SK-N-SH treated with all-trans-retinoic acid at 6 μM for 48 hours (cell line): ENCODE data around the gene SIPA1L2.

Source experiments
- CSDC2 ChIP-seq: fragments of 250-450 bp; sonication (Bioruptor Pico); IDR thresholded peaks from 2 replicates; pipeline ENCODE4 v1.5.0; 2020; ENCODE audit warnings: mild to moderate bottlenecking, moderate library complexity
- ESRRG ChIP-seq: fragments of 250-450 bp; sonication (Bioruptor Pico); IDR thresholded peaks from 2 replicates; pipeline ENCODE4 v1.6.1; 2021; ENCODE audit warnings: mild to moderate bottlenecking
- RARB ChIP-seq: fragments of 250-450 bp; sonication (Bioruptor Pico); IDR thresholded peaks from 2 replicates; pipeline ENCODE4 v1.8.0; 2021; ENCODE audit warnings: mild to moderate bottlenecking, moderate library complexity
- ZFP30 ChIP-seq: fragments of 450-650 bp; formaldehyde crosslinking; IDR thresholded peaks from 2 replicates; pipeline ENCODE4 v1.5.0; 2022; ENCODE audit warnings: mild to moderate bottlenecking, moderate library complexity
- ZNF565 ChIP-seq: fragments of 450-650 bp; formaldehyde crosslinking; conservative IDR thresholded peaks from 2 replicates; pipeline ENCODE4 v1.5.0; 2020; ENCODE audit warnings: low read depth, mild to moderate bottlenecking, moderate library complexity
- ZNF8 ChIP-seq: fragments of 450-650 bp; formaldehyde crosslinking; IDR thresholded peaks from 2 replicates; pipeline ENCODE4 v1.5.0; 2020; ENCODE audit warnings: mild to moderate bottlenecking, moderate library complexity
- TF ChIP-seq, protein P1 (sequence below): fragments of 250-450 bp; sonication (Bioruptor Pico); IDR thresholded peaks from 2 replicates; pipeline ENCODE4 v1.8.0; 2020; ENCODE audit warnings: mild to moderate bottlenecking, moderate library complexity, borderline replicate concordance
- TF ChIP-seq, protein P2 (sequence below): fragments of 250-450 bp; sonication (Bioruptor Pico); IDR thresholded peaks from 2 replicates; pipeline ENCODE4 v1.5.1; 2020; ENCODE audit warnings: low read depth, mild to moderate bottlenecking, moderate library complexity
- TF ChIP-seq, protein P3 (sequence below): fragments of 250-450 bp; sonication (Bioruptor Pico); IDR thresholded peaks from 2 replicates; pipeline ENCODE4 v1.5.1; 2021; ENCODE audit warnings: mild to moderate bottlenecking, moderate library complexity
- TF ChIP-seq, protein P4 (sequence below): fragments of 250-450 bp; sonication (Bioruptor Pico); IDR thresholded peaks from 2 replicates; pipeline ENCODE4 v1.5.0; 2020; ENCODE audit warnings: mild to moderate bottlenecking, moderate library complexity

DNA sequence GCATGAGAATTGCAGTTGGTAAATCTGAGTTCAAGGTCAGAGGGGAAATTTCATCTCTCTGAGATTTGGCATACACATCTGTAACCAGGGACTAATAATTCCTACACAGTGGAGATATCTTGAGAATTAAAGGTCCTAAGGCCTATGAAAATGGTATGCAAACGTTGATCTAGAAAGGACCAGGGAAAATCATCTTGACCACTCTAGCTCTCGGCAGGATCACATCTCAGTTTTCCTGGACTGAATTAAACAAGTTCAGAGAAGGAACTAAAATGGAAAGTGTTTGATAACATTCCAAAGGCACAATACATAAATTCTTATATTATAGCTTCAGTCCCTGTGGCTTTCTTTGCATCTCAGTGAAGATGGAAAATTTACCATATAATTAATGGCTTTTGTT is 28.5 kb upstream of the SIPA1L2 start:
- no peak for TF ChIP-seq CSDC2 (CRISPR knock-in tag)
- TF ChIP-seq ZFP30 (CRISPR knock-in tag): no peak
- TF ChIP-seq, protein P1, sequence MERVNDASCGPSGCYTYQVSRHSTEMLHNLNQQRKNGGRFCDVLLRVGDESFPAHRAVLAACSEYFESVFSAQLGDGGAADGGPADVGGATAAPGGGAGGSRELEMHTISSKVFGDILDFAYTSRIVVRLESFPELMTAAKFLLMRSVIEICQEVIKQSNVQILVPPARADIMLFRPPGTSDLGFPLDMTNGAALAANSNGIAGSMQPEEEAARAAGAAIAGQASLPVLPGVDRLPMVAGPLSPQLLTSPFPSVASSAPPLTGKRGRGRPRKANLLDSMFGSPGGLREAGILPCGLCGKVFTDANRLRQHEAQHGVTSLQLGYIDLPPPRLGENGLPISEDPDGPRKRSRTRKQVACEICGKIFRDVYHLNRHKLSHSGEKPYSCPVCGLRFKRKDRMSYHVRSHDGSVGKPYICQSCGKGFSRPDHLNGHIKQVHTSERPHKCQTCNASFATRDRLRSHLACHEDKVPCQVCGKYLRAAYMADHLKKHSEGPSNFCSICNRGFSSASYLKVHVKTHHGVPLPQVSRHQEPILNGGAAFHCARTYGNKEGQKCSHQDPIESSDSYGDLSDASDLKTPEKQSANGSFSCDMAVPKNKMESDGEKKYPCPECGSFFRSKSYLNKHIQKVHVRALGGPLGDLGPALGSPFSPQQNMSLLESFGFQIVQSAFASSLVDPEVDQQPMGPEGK: no peak
- no peak for TF ChIP-seq RARB
- TF ChIP-seq ZNF8 (CRISPR knock-in tag): no peak
- TF ChIP-seq, protein P2, sequence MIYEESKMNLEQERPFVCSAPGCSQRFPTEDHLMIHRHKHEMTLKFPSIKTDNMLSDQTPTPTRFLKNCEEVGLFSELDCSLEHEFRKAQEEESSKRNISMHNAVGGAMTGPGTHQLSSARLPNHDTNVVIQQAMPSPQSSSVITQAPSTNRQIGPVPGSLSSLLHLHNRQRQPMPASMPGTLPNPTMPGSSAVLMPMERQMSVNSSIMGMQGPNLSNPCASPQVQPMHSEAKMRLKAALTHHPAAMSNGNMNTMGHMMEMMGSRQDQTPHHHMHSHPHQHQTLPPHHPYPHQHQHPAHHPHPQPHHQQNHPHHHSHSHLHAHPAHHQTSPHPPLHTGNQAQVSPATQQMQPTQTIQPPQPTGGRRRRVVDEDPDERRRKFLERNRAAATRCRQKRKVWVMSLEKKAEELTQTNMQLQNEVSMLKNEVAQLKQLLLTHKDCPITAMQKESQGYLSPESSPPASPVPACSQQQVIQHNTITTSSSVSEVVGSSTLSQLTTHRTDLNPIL: no peak
- TF ChIP-seq, protein P3, sequence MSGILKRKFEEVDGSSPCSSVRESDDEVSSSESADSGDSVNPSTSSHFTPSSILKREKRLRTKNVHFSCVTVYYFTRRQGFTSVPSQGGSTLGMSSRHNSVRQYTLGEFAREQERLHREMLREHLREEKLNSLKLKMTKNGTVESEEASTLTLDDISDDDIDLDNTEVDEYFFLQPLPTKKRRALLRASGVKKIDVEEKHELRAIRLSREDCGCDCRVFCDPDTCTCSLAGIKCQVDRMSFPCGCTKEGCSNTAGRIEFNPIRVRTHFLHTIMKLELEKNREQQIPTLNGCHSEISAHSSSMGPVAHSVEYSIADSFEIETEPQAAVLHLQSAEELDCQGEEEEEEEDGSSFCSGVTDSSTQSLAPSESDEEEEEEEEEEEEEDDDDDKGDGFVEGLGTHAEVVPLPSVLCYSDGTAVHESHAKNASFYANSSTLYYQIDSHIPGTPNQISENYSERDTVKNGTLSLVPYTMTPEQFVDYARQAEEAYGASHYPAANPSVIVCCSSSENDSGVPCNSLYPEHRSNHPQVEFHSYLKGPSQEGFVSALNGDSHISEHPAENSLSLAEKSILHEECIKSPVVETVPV (CRISPR knock-in tag): no peak
- no peak for TF ChIP-seq ZNF565 (CRISPR knock-in tag)
- TF ChIP-seq, protein P4, sequence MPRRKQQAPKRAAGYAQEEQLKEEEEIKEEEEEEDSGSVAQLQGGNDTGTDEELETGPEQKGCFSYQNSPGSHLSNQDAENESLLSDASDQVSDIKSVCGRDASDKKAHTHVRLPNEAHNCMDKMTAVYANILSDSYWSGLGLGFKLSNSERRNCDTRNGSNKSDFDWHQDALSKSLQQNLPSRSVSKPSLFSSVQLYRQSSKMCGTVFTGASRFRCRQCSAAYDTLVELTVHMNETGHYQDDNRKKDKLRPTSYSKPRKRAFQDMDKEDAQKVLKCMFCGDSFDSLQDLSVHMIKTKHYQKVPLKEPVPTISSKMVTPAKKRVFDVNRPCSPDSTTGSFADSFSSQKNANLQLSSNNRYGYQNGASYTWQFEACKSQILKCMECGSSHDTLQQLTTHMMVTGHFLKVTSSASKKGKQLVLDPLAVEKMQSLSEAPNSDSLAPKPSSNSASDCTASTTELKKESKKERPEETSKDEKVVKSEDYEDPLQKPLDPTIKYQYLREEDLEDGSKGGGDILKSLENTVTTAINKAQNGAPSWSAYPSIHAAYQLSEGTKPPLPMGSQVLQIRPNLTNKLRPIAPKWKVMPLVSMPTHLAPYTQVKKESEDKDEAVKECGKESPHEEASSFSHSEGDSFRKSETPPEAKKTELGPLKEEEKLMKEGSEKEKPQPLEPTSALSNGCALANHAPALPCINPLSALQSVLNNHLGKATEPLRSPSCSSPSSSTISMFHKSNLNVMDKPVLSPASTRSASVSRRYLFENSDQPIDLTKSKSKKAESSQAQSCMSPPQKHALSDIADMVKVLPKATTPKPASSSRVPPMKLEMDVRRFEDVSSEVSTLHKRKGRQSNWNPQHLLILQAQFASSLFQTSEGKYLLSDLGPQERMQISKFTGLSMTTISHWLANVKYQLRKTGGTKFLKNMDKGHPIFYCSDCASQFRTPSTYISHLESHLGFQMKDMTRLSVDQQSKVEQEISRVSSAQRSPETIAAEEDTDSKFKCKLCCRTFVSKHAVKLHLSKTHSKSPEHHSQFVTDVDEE: no peak
- TF ChIP-seq ESRRG (CRISPR knock-in tag): no peak
